ENCODE data around the gene KCTD17.

The KCTD17 gene

GRCh38 chr22:37010174-37010573 is 41.4 kb upstream of the KCTD17 start:
- TF ChIP-seq CTCF (IDR thresholded peaks at IDR 0.05; ENCODE audit: low read depth, low read length, missing control alignments): no peak
- no peak overlapping the region for H3K4me3 ChIP-seq (ENCODE audit: low read depth, low read length)
- DNase-seq (ENCODE audit: low read depth): no peak

- H3K4me3 ChIP-seq (ENCODE audit: low read depth, low read length): no peak overlapping the region
- TF ChIP-seq CTCF (IDR thresholded peaks at IDR 0.05; ENCODE audit: low read depth, low read length, missing control alignments): no peak
- DNase-seq (ENCODE audit: low read depth): no peak
Observed at GRCh38 chr22:37010976-37011375, 40.6 kb upstream of the KCTD17 start.

GRCh38 chr22:37011472-37011871 is 40.1 kb upstream of the KCTD17 start:
- no peak for DNase-seq (ENCODE audit: low read depth)
- H3K4me3 ChIP-seq (ENCODE audit: low read depth, low read length): no peak overlapping the region
- no peak for TF ChIP-seq CTCF (IDR thresholded peaks at IDR 0.05; ENCODE audit: low read depth, low read length, missing control alignments)

GRCh38 chr22:37012262-37012904 is 39.2 kb upstream of the KCTD17 start:
- no peak overlapping the region for H3K4me3 ChIP-seq (ENCODE audit: low read depth, low read length)
- DNase-seq (ENCODE audit: low read depth): no peak
- no peak for TF ChIP-seq CTCF (IDR thresholded peaks at IDR 0.05; ENCODE audit: low read depth, low read length, missing control alignments)

- no peak for DNase-seq (ENCODE audit: low read depth)
- TF ChIP-seq CTCF (IDR thresholded peaks at IDR 0.05; ENCODE audit: low read depth, low read length, missing control alignments): no peak
- H3K4me3 ChIP-seq (ENCODE audit: low read depth, low read length): no peak overlapping the region
Observed at GRCh38 chr22:37012956-37013355, 38.6 kb upstream of the KCTD17 start.

- DNase-seq (ENCODE audit: low read depth): no peak
- H3K4me3 ChIP-seq (ENCODE audit: low read depth, low read length): no peak overlapping the region
- no peak for TF ChIP-seq CTCF (IDR thresholded peaks at IDR 0.05; ENCODE audit: low read depth, low read length, missing control alignments)
Observed at GRCh38 chr22:37014415-37014806, 37.1 kb upstream of the KCTD17 start.
